Lower leg skin (tissue), 4 donors: ENCODE measurements around the gene ASAP2. TPM values are rescaled to one million over a fixed set of nuclear protein-coding genes. Genes with fewer than 3 reads are reported as not detected.

Experiments
- DNase-seq, 2 donors: peaks; one replicate each; pipeline ENCODE4 v3.0.0-alpha.2; 2019; ENCODE audit warnings: low spot score in 2 of 2
- H3K4me3 ChIP-seq: fragments of 200-600 bp; sonication (generic); 2 replicates; pipeline ENCODE4 v1.5.1; 2017; ENCODE audit warnings: mild to moderate bottlenecking, low read depth; ENCODE audit not compliant: poor library complexity, severe bottlenecking
- POLR2A ChIP-seq, 2 donors: fragments of 450-650 bp; IDR thresholded peaks; one replicate each; pipeline ENCODE4 v1.6.1; 2016 to 2017; ENCODE audit warnings: antibody characterized with exemption in 2 of 2, mild to moderate bottlenecking in 1 of 2, moderate library complexity in 1 of 2
- WGBS, 2 donors: methylation state at CpG; one replicate each; pipeline ENCODE4 v1.1.5; 2018; 5-methylcytosine and 5-hydroxymethylcytosine counted together
- intact Hi-C: fragments of 100-400 bp; cut with DNase I; formaldehyde crosslinking; loops from one replicate; pipeline ENCODE4 v1.15.0; 2023; ENCODE audit warnings: low total_unique reads
- total RNA-seq, 4 donors: library from RNA; depleted of rRNA; stranded (reverse); fragments of >200 nt; gene quantifications; one replicate each; pipeline ENCODE4 v1.1.0, GENCODE V29; 2016
- TF ChIP-seq, protein P1 (sequence below), 3 donors: fragments of 450-650 bp; IDR thresholded peaks; one replicate each; pipeline ENCODE4 v1.5.1; 2016; ENCODE audit warnings: antibody characterized with exemption in 3 of 3, mild to moderate bottlenecking in 3 of 3, moderate library complexity in 2 of 3

The ASAP2 gene
- total RNA-seq, 4 donors from 2014 or later, result 30.4 to 40.7 (median 33.1) TPM

DNA sequence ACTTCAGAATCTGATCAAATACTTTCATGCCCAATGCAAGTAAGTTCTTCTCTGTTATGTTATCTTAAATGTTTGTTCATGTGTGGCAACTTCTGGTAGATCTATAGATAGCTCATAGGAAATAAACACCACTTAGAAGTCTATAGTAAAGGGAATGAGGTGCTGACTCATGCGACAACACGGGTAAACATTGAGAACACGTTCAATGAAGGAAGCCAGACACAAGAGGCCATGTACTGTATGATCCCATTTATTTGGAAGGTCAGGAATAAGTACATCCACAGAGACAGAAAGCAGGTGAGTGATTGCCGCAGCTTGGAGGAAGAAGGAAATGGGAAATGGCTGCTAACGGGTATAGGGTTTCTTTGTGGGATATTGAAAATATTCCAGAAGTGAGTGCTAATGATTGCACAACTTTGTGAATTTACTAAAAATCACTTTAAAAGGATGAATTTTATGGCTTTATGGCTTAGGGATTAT is 121.3 kb downstream of the ASAP2 start:
- TF ChIP-seq, protein P1, sequence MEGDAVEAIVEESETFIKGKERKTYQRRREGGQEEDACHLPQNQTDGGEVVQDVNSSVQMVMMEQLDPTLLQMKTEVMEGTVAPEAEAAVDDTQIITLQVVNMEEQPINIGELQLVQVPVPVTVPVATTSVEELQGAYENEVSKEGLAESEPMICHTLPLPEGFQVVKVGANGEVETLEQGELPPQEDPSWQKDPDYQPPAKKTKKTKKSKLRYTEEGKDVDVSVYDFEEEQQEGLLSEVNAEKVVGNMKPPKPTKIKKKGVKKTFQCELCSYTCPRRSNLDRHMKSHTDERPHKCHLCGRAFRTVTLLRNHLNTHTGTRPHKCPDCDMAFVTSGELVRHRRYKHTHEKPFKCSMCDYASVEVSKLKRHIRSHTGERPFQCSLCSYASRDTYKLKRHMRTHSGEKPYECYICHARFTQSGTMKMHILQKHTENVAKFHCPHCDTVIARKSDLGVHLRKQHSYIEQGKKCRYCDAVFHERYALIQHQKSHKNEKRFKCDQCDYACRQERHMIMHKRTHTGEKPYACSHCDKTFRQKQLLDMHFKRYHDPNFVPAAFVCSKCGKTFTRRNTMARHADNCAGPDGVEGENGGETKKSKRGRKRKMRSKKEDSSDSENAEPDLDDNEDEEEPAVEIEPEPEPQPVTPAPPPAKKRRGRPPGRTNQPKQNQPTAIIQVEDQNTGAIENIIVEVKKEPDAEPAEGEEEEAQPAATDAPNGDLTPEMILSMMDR (IDR thresholded peaks at IDR 0.05), result no peak
- no peak for TF ChIP-seq POLR2A (IDR thresholded peaks at IDR 0.05)
- intact Hi-C loops, result no loop called here
- 74% methylated on average over 5 of the region's 5 CpGs for WGBS, 2 donors
- H3K4me3 ChIP-seq, result no peak overlapping the region
- peak in 1 of 2 donors; percentile 29 for DNase-seq

DNA sequence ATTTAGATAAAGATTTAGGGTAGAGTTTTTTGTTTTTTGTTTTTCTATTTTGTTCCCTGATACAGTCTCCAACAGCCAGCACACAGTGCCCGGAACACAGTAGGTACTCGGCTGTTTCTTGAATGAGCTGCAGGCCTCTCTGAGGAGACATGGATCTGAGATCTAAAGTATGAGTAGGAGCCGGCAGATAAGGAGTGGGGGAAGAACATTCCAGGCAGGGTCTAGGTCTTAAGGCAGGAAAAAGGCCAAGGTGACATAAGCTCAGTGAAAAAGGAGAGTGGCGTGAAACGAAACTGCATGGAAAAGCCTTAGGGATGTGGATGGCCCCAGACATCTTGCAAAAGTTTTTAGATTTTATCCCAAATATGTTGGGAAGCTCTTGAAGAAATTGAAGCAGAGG is 122.3 kb downstream of the ASAP2 start:
- H3K4me3 ChIP-seq, result no peak overlapping the region
- TF ChIP-seq, protein P1 (IDR thresholded peaks at IDR 0.05), result no peak
- TF ChIP-seq POLR2A (IDR thresholded peaks at IDR 0.05), result no peak
- 92 to 93% methylated on average over 5 of the region's 5 CpGs for WGBS, 2 donors
- DNase-seq, result peak in 1 of 2 donors; percentile 36
- intact Hi-C loops, result no loop called here

GRCh38 chr2:9329497-9329896 is 122.9 kb downstream of the ASAP2 start:
- TF ChIP-seq, protein P1 (IDR thresholded peaks at IDR 0.05), result no peak
- intact Hi-C loops, result no loop called here
- 86 to 90% methylated on average over 5 of the region's 5 CpGs for WGBS, 2 donors

DNA sequence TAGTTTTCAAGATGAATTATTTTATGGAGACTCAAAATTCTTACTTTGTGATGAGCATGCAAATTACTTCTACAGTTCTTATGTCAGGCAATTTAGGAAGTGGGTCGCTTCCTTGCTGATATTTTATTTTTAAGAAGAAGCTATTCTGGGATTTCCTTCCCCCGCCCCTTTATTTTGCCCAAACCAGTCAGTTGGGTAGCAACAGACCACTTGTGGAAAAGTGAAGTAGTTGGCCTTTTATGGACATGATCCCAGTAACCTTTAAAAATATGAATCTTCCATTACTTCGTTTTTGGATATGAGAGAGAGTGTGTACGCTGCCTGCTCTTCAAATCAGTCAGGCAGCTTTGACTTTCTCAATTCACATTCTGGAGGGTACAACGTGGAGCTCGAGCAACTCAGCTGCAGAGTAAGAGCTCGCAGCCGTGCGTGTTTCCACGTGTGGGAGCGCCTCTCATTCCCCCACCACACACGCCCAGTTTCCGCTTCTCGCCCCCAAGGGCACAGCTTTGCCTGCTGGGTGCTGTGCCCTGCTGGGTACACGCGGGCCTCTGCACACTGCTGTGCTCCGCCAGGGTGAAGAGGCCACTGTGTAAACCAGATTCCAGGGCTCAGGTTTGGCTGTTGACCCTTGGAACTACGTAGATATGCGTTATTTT is 124.1 kb downstream of the ASAP2 start:
- TF ChIP-seq, protein P1 (IDR thresholded peaks at IDR 0.05), result no peak
- no peak for TF ChIP-seq POLR2A (IDR thresholded peaks at IDR 0.05)
- 62 to 67% methylated on average over 19 of the region's 19 CpGs for WGBS, 2 donors
- no peak overlapping the region for H3K4me3 ChIP-seq
- DNase-seq, result no peak
- intact Hi-C loops, result loop anchor here (10.0 kb wide), 1 partner anchor 126 kb away; the partner anchor contains the start of gene ASAP2

More at GRCh38 chr2:9329497-9329896, 122.9 kb downstream of the ASAP2 start:
- H3K4me3 ChIP-seq, result no peak overlapping the region
- DNase-seq, result peak in 1 of 2 donors; percentile 80

- intact Hi-C loops, result loop anchor here (10.0 kb wide), 1 partner anchor 127 kb away; the partner anchor contains the start of gene ASAP2
- no peak for DNase-seq
- WGBS, 2 donors, result 81 to 90% methylated on average over 7 of the region's 7 CpGs
- TF ChIP-seq, protein P1 (IDR thresholded peaks at IDR 0.05), result no peak
- H3K4me3 ChIP-seq, result no peak overlapping the region
Measured at GRCh38 chr2:9331704-9332103, 125.1 kb downstream of the ASAP2 start.
